ENCODE data around the gene OR51B4.

- TF ChIP-seq CTCF (conservative IDR thresholded peaks at IDR 0.05; ENCODE audit: low read depth, low read length) (no peak), EZH2phosphoT487 (IDR thresholded peaks at IDR 0.05; ENCODE audit: borderline replicate concordance, low read length) (no peak)
These were observed 26.2 kb downstream of the OR51B4 start for GRCh38 chr11:5275369-5276110.
